ENCODE measurements around the gene NATD1.

The NATD1 gene

DNA sequence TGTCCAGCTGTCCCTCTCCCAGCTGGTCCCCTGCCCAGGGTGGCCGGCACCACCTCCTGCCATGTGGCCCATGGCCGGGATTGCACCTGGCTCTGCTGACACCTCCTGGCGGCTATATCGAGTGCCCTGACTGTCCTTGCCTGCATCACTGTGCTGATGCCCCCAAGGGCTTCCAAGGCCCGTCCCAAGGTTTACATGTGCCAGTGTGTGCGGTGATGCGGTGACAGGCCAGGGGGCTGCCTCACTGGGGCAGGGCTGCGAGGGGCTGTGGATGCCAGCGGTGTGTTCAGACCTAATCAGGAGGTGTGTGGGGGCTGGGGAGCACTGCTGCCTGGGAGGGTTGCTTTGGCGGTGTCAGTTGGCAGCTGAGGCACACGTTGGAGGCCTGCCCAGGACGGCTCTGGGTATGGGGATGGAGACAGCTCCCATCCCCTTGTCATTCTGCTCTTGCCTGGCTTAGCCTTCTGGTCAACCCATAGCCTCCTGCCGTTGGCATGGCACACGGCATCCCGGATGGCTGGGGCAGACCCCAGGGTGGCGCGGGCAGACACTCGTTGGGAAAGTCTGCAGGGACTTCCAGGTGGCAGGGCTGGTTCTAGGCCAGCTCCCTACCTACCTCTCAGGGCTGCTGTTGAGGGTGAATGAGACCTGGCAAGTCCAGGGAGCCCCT lies 36.8 kb upstream of the NATD1 start:
- DNase-seq, result no peak

- DNase-seq, result no peak
Measured at GRCh38 chr17:21289175-21289901, 36.1 kb upstream of the NATD1 start.

DNA sequence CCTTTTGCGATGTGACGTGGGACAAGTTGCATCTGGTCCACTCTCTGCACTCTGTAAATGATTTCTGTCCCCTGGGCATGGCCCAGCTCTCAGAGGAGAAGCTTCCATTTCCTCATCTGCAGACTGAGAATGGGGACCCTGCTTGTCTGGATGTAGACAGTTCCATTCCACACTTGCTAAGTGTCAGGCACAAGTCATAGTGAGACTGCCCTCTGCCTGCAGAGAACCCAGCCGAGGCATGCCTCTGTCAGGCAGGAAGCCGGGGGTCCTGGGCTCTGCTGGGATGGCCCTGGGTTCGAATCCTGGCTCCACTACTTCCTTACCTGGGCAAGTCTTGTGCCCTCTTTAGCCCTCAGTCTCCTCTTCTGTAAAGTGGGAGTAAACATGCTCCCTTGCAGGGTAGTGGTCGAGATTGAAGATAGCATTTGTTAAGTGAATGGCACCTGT lies 35.4 kb upstream of the NATD1 start:
- DNase-seq, result peak in 1 of 2 donors; percentile 26

GRCh38 chr17:21287703-21288449 lies 34.7 kb upstream of the NATD1 start:
- DNase-seq, result peak; percentile 95 to 96

GRCh38 chr17:21286909-21287702 lies 33.9 kb upstream of the NATD1 start:
- peak in 1 of 2 donors; percentile 27 for DNase-seq

DNA sequence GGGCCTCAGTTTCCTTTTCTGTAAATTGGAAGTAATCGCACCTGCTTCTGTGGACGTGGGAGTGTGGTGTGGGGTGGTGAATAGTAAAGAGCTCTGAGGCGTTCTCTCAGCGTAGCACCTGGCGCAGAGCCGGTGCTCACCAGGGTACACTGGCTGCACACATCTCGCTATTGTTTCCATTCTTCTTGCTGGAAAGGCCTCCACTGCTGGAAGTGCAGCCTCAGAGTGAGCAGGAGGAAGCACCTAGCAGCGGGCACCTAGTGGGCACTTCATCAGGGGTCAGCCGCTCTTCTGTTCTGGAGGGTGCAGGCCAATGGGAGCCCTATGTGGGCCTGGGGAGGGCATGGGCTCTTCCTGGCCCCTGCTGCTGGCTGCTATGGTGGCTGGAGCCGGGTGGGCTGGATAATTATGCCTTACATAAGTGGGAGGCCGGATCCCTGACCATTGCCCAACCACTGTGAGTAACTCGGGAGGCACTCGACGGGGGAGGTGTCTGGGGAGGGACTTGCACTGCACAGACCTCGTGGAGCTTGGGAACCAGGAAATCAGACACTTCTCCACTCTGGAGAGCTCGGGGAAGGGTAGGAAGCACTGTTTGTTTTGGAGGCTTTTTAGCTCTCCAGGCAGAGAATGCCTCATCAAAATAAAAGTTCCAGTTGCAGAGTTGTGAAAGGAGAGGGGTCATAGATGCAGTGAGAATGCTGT lies 33.0 kb upstream of the NATD1 start:
- peak; percentile 18 to 72 for DNase-seq

- DNase-seq, result peak in 1 of 2 donors; percentile 31
Measured at GRCh38 chr17:21285164-21286065, 32.2 kb upstream of the NATD1 start.

DNA sequence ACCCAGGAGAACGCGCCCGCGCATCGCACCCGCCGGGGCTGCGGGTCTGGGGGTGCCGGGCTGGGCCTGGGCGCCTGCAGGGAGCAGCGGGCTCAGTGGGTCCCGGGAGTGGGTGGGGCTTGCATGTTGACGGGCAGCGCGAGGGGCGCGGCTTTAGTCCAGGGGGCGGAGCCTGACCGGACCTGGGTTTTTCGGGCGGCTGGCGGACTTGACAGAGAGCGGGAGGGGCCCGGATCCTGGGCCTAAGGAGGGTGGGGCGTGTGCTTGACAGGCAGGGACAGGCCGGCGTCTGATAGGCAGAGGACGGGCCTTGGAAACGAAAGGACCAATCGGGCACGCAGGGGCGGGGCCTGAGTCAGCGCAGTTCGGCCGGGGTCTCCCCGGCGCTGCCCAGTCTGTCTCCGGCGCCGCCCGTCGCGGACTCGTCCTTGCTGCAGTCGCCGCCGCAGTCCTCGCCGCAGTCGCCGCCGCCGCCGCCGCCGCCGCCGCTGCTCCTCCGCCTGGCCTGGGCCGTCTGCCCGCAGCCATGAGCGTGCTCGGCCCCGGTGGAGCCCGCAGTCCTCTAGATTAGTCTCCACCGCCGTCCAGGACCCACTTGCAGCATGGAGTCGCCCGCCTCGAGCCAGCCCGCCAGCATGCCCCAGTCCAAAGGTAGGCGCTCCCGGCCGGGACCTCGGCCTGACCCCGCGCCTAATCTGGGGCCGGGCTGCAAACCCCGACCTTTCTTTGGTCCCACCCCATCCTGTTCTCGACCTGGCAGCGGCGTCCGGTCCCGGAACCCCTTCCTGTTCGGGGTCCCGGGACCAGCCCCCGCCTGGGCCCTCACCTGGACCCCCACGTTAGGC lies 31.3 kb upstream of the NATD1 start, which contains the start of gene MAP2K3:
Gene MAP2K3, plus strand, starts transcription at position 393 of the 845 bp plus-strand sequence. Its CDS starts 210 bp downstream, at position 603.
- peak; percentile 98 for DNase-seq

- no peak for DNase-seq
Measured at GRCh38 chr17:21283482-21284318, 30.5 kb upstream of the NATD1 start.

- no peak for DNase-seq
Measured at GRCh38 chr17:21282850-21283249, 29.6 kb upstream of the NATD1 start.

DNA sequence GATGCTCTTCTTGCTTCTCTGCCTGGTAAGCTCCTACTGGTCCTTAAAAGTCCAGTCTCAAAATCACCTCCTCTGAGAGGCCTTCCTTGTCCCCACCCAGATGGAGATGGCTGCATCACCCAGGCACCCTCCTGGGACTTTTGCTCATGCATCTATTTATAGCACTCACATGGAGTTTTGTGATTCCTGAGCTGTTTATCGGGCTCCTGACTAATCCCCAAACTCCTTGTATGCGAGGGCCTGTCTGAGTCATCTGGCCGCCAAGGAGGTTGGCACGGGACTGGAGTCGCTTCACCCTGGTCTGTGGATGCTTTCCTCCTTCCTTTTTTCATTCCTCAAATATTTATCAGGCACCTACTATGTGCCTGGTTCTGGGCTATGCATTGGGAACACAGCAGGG lies 29.0 kb upstream of the NATD1 start:
- DNase-seq, result no peak

GRCh38 chr17:21280081-21280518 lies 26.9 kb upstream of the NATD1 start:
- peak; percentile 87 to 89 for DNase-seq

GRCh38 chr17:21279582-21279981 lies 26.4 kb upstream of the NATD1 start:
- no peak for DNase-seq

DNA sequence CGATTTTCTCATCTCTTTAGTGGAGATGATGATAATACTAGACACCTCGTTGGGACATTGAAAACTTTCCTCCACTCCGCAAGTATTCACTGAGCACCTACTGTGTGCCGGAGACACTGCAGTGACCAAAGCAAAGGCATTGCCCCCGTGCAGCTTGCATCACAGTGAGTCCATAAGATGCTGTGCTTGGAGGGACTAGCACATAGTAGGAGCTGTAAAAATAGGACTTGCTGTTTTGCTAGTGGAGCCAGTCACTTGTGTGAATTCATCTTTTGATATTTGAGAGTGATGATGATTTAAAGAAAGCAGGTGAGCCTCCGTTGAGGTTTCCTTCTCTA lies 26.0 kb upstream of the NATD1 start:
- DNase-seq, result no peak

DNA sequence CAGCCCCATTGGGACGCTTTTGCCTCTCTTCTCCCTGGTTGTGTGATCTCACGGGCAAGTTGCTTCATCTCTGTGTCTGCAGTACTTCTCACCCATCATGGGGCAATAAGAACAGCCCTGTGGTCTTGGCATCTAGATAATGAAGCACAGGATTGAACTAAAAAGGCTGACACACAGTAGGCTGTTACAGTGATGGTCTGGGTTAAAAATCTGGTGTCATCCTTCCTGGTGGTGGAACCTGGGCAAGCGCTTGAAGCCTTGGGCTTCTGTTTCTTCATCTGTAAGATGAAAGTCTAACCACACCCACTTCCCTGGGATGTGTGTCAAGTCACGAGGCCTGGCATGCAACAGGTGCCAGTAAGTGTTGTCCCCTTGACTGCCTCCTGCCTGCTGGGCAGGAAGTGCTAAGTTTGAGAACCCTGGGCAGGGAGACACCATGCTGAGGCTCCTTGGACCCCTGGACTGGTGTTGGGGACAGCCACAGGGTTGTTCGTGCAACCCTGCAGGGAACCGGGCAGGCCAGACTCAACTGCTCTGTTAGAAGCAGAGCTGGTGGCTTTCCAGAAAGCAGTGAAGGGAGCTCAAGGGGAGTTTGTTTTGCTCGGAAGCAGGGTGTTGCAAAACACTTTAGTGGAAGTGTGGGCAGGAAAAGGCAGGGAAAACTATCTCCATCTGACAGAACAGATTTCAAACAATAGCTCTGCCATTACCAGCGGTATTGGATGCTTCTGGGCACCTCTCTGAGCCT lies 25.4 kb upstream of the NATD1 start:
- DNase-seq, result peak; percentile 54 to 64

DNA sequence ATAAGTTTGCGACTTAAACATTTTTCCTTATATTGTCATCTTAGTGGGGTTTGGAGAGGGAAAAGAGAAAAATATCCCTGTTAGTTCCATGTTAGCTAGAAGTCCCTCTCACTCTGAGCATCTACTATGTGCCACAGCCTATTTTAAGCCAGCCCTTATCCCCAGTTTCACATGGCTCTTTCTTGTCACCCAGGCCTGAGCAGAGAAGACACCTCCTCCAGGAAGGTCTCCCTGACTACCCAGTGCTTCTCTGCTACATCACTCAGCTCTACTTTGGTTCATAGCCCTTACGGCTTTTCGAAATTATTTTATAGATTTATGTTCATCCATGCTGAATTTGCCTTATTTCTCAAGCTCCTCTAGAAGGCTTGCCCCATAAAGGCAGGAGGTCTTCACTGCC lies 24.1 kb upstream of the NATD1 start:
- DNase-seq, result no peak

DNA sequence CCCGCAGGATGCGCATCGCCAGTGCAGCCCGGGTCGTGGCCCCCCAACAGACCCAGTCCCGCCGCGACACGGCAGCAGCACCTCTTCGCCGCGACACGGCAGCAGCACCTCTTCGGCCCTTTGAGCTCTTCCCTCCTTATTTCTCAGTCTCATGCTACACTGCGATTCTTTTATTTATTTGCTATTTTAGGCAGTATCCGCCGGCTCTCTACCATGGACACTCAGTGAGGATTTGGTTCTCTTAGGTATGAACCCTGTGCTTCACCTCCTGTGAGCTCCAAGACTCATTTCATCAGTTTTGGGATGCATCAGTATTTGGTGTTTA lies 23.0 kb upstream of the NATD1 start:
- no peak for DNase-seq

- peak; percentile 93 to 94 for DNase-seq
Measured at GRCh38 chr17:21275579-21276263, 22.5 kb upstream of the NATD1 start.
